ENCODE data around the gene CSRNP3. TPM values are rescaled to one million over a fixed set of nuclear protein-coding genes. Genes with fewer than 3 reads are reported as not detected.

Gene CSRNP3
- 10 to 100 TPM in 1 of 4 donors, 1 to 10 TPM in 3; 1.0 to 44.1 (median 4.3) TPM for total RNA-seq

GRCh38 chr2:165469417-165469816 is at the start of gene CSRNP3:
TSS of gene CSRNP3 (plus strand) at chr2:165469698. CDS start at chr2:165595066, 125,368 bp downstream.
- intact Hi-C loops (cut with DNase I; ENCODE audit: low total_unique reads): no loop called here
- H3K27ac ChIP-seq: peak within 1 kb of the TSS; percentile 52 to 71
- peak; percentile 64 to 74 for DNase-seq

GRCh38 chr2:165420231-165420630 is 49.3 kb upstream of the CSRNP3 start:
- intact Hi-C loops (cut with DNase I; ENCODE audit: low total_unique reads): no loop called here
- H3K9me3 ChIP-seq: no peaks in the 10 kb centered on the region
- H3K36me3 ChIP-seq: no peaks in the 10 kb centered on the region
- H3K27ac ChIP-seq: no peak overlapping the region
- no peak for DNase-seq
- TF ChIP-seq POLR2A (IDR thresholded peaks at IDR 0.05) (no peak), CTCF (IDR thresholded peaks at IDR 0.05) (no peak)
- H3K27me3 ChIP-seq: no peaks in the 10 kb centered on the region
- H3K4me3 ChIP-seq: no peak overlapping the region
- no peaks in the 10 kb centered on the region for H3K4me1 ChIP-seq

More at GRCh38 chr2:165469417-165469816, at the start of gene CSRNP3:
- Histone ChIP-seq H3K36me3 (no peaks in the 10 kb centered on the region), H3K4me3 (peak within 1 kb of the TSS; percentile 39 to 46), H3K9me3 (no peaks in the 10 kb centered on the region), H3K4me1 (no peaks in the 10 kb centered on the region), H3K27me3 (no peaks in the 10 kb centered on the region)
- TF ChIP-seq CTCF (IDR thresholded peaks at IDR 0.05) (peak in 1 of 4 experiments; percentile 6), POLR2A (IDR thresholded peaks at IDR 0.05) (no peak)

- no peak overlapping the region for H3K4me3 ChIP-seq
- H3K36me3 ChIP-seq: no peaks in the 10 kb centered on the region
- TF ChIP-seq POLR2A (IDR thresholded peaks at IDR 0.05) (no peak), CTCF (IDR thresholded peaks at IDR 0.05) (no peak)
- no peaks in the 10 kb centered on the region for H3K9me3 ChIP-seq
- H3K27me3 ChIP-seq: no peaks in the 10 kb centered on the region
- H3K27ac ChIP-seq: no peak overlapping the region
- no peak for DNase-seq
- no peaks in the 10 kb centered on the region for H3K4me1 ChIP-seq
- intact Hi-C loops (cut with DNase I; ENCODE audit: low total_unique reads): no loop called here
These were observed 46.4 kb upstream of the CSRNP3 start for GRCh38 chr2:165423081-165423480.

- Histone ChIP-seq H3K4me3 (no peak overlapping the region), H3K4me1 (no peaks in the 10 kb centered on the region), H3K27me3 (no peaks in the 10 kb centered on the region), H3K27ac (no peak overlapping the region), H3K36me3 (no peaks in the 10 kb centered on the region), H3K9me3 (no peaks in the 10 kb centered on the region)
- DNase-seq: no peak
- intact Hi-C loops (cut with DNase I; ENCODE audit: low total_unique reads): no loop called here
- no peak for TF ChIP-seq POLR2A (IDR thresholded peaks at IDR 0.05)
- no peak for TF ChIP-seq CTCF (IDR thresholded peaks at IDR 0.05)
These were observed 43.9 kb upstream of the CSRNP3 start for GRCh38 chr2:165425556-165425955.

- intact Hi-C loops (cut with DNase I; ENCODE audit: low total_unique reads): no loop called here
- Histone ChIP-seq H3K27me3 (no peaks in the 10 kb centered on the region), H3K36me3 (no peaks in the 10 kb centered on the region), H3K27ac (no peak overlapping the region), H3K4me3 (no peak overlapping the region), H3K9me3 (no peaks in the 10 kb centered on the region), H3K4me1 (no peaks in the 10 kb centered on the region)
- TF ChIP-seq CTCF (IDR thresholded peaks at IDR 0.05): no peak
- no peak for TF ChIP-seq POLR2A (IDR thresholded peaks at IDR 0.05)
- DNase-seq: no peak
These were observed 41.8 kb upstream of the CSRNP3 start for GRCh38 chr2:165427686-165428085.

Measured in uterus (tissue), 4 donors.